ENCODE data around the gene HOXA4. TPM values are rescaled to one million over a fixed set of nuclear protein-coding genes. Genes with fewer than 3 reads are reported as not detected.
A peak's percentile ranks its signal among the peaks of the same experiment; 100 is the strongest.

Gene HOXA4
- total and polyA plus RNA-seq, 3 donors from 2014 or later = 1.7 to 3.4 (median 3.3) TPM

- no peaks in the 10 kb centered on the region for H3K36me3 ChIP-seq (ENCODE audit: low read depth, missing control alignments)
- WGBS, 2 donors = 56 to 58% methylated on average over 15 of the region's 15 CpGs
- DNase-seq = peak; percentile 2
- H3K4me3 ChIP-seq = peak overlapping the region in 1 of 2 donors; percentile 48
- H3K4me1 ChIP-seq = peaks cover 4% of the 10 kb centered on the region
- no peak for TF ChIP-seq POLR2A (IDR thresholded peaks at IDR 0.05)
- TF ChIP-seq, protein P1, sequence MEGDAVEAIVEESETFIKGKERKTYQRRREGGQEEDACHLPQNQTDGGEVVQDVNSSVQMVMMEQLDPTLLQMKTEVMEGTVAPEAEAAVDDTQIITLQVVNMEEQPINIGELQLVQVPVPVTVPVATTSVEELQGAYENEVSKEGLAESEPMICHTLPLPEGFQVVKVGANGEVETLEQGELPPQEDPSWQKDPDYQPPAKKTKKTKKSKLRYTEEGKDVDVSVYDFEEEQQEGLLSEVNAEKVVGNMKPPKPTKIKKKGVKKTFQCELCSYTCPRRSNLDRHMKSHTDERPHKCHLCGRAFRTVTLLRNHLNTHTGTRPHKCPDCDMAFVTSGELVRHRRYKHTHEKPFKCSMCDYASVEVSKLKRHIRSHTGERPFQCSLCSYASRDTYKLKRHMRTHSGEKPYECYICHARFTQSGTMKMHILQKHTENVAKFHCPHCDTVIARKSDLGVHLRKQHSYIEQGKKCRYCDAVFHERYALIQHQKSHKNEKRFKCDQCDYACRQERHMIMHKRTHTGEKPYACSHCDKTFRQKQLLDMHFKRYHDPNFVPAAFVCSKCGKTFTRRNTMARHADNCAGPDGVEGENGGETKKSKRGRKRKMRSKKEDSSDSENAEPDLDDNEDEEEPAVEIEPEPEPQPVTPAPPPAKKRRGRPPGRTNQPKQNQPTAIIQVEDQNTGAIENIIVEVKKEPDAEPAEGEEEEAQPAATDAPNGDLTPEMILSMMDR (IDR thresholded peaks at IDR 0.05) = no peak
- no peaks in the 10 kb centered on the region for H3K27me3 ChIP-seq
- no peak overlapping the region for H3K27ac ChIP-seq
- no peaks in the 10 kb centered on the region for H3K9me3 ChIP-seq
- intact Hi-C loops (cut with DNase I; ENCODE audit: low total_unique reads) = no loop called here
Observed at GRCh38 chr7:27140126-27140857, 9.7 kb upstream of the HOXA4 start.

DNA sequence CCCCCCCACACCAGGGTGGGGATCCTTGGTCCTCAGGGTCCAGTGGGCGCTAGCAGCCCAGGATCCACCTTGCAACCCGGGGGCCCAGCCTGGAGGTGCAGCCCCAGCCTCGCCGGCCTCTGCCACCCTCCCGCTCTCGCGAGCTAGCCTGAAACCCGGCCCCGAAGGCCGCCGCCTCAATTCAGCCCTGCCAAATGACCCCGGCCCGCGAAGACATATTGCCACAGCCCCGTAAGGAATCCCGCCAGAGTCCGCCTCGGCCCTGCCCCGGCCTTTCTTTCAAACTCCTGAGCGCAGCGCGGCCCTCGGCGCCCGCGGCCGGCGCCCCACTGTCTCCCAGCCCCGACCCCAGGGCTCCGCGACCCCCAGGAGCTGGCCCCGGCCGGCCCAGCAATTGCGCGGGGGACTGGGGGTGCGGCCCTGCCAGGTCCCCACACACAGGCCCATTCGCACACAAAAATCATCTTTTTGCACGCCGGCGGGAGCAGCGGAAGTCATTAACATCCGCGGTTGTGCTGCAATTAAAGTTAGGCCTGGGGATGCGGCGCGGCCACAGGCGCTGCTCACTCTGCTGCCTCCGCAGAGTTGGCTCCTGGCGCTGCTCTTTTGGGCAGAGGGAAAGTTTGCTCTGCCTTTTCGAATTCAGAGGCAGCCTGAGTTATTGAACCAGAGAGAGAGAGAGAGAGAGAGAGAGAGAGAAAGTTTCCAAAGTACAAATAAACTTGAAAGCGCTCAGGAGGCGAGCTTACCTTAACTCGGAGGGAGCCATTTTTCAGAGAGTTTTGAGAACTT is 9.0 kb upstream of the HOXA4 start:
- Histone ChIP-seq H3K4me1 (peaks cover 4% of the 10 kb centered on the region), H3K36me3 (ENCODE audit: low read depth, missing control alignments) (no peaks in the 10 kb centered on the region), H3K9me3 (no peaks in the 10 kb centered on the region), H3K4me3 (peak overlapping the region; percentile 33 to 48), H3K27ac (no peak overlapping the region), H3K27me3 (no peaks in the 10 kb centered on the region)
- intact Hi-C loops (cut with DNase I; ENCODE audit: low total_unique reads) = no loop called here
- TF ChIP-seq POLR2A (IDR thresholded peaks at IDR 0.05) = no peak
- 22 to 31% methylated on average over 23 to 53 of the region's 53 CpGs for WGBS, 2 donors
- peak; percentile 16 for DNase-seq

- H3K9me3 ChIP-seq = no peaks in the 10 kb centered on the region
- intact Hi-C loops (cut with DNase I; ENCODE audit: low total_unique reads) = no loop called here
- no peaks in the 10 kb centered on the region for H3K36me3 ChIP-seq (ENCODE audit: low read depth, missing control alignments)
- peaks cover 1% of the 10 kb centered on the region for H3K4me1 ChIP-seq
- no peak overlapping the region for H3K27ac ChIP-seq
- TF ChIP-seq, protein P1 (IDR thresholded peaks at IDR 0.05) = no peak
- TF ChIP-seq POLR2A (IDR thresholded peaks at IDR 0.05) = no peak
- H3K4me3 ChIP-seq = peak overlapping the region; percentile 33 to 48
- H3K27me3 ChIP-seq = no peaks in the 10 kb centered on the region
- no peak for DNase-seq
- WGBS, 2 donors = 44 to 52% methylated on average over 11 of the region's 11 CpGs
Observed at GRCh38 chr7:27138985-27139333, 8.4 kb upstream of the HOXA4 start.

- H3K27ac ChIP-seq = no peak overlapping the region
- DNase-seq = no peak
Observed at GRCh38 chr7:27138472-27138871, 7.9 kb upstream of the HOXA4 start.

More at GRCh38 chr7:27138472-27138871, 7.9 kb upstream of the HOXA4 start:
- intact Hi-C loops (cut with DNase I; ENCODE audit: low total_unique reads) = no loop called here
- no peaks in the 10 kb centered on the region for H3K27me3 ChIP-seq
- no peaks in the 10 kb centered on the region for H3K9me3 ChIP-seq
- H3K4me1 ChIP-seq = no peaks in the 10 kb centered on the region
- TF ChIP-seq, protein P1 (IDR thresholded peaks at IDR 0.05) = no peak
- TF ChIP-seq POLR2A (IDR thresholded peaks at IDR 0.05) = no peak
- H3K36me3 ChIP-seq (ENCODE audit: low read depth, missing control alignments) = no peaks in the 10 kb centered on the region
- H3K4me3 ChIP-seq = no peak overlapping the region
- WGBS, 2 donors = 59 to 79% methylated on average over 1 of the region's 1 CpG
